PFSK-1 (cell line): Measurements from ENCODE around the gene GRIA3.

Experiments
- FOXP2 ChIP-seq: optimal IDR thresholded peaks from 2 replicates; pipeline ENCODE3; 2011; ENCODE audit warnings: borderline replicate concordance, control low read depth, inconsistent platforms; ENCODE audit not compliant: insufficient read depth; ENCODE audit errors: extremely low read length, extremely low read depth
- POLR2AphosphoS5 ChIP-seq: IDR thresholded peaks from 2 replicates; pipeline ENCODE4 v1.6.1; 2012; ENCODE audit warnings: low read depth, mild to moderate bottlenecking, control low read depth, low read length, moderate library complexity
- SIN3A ChIP-seq: IDR thresholded peaks from 2 replicates; pipeline ENCODE4 v1.6.1; 2012; ENCODE audit warnings: mild to moderate bottlenecking, low read length, moderate library complexity, borderline replicate concordance; ENCODE audit not compliant: insufficient read depth
- TAF1 ChIP-seq: IDR thresholded peaks from 2 replicates; pipeline ENCODE4 v1.6.1; 2012; ENCODE audit warnings: low read length, control low read depth, borderline replicate concordance; ENCODE audit not compliant: insufficient read depth
- TF ChIP-seq, protein P1 (sequence below), 2 experiments: IDR thresholded peaks; 2 replicates each; pipeline versions ENCODE4 v1.6.1 to v1.8.0; 2011 to 2012; ENCODE audit warnings: low read depth in 2 of 2, low read length in 2 of 2, control low read depth in 1 of 2, inconsistent platforms in 1 of 2, mild to moderate bottlenecking in 1 of 2, moderate library complexity in 1 of 2; ENCODE audit not compliant: insufficient read depth in 1 of 2

DNA sequence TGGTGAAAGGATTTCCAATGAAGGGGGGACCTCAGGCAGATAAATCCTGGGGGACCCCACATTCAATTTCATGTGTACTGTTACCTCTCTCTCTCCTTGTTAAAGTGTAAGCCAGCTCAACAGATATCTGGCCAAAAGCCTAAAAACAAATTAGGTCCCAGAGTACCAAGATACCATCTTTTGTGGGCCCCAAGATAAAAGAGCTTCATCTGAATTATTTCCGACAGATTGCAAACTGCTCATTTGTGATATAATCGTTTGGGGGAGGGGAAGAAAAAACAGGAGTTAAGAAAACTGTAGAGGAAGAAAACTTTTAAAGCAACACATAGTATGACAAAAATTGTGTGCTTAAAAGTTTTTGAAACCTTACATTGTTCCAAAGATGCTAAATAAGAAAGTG, 33.6 kb downstream of the GRIA3 start:
- TF ChIP-seq TAF1 (no peak), POLR2AphosphoS5 (no peak), SIN3A (no peak), FOXP2 (no peak)
- TF ChIP-seq, protein P1, sequence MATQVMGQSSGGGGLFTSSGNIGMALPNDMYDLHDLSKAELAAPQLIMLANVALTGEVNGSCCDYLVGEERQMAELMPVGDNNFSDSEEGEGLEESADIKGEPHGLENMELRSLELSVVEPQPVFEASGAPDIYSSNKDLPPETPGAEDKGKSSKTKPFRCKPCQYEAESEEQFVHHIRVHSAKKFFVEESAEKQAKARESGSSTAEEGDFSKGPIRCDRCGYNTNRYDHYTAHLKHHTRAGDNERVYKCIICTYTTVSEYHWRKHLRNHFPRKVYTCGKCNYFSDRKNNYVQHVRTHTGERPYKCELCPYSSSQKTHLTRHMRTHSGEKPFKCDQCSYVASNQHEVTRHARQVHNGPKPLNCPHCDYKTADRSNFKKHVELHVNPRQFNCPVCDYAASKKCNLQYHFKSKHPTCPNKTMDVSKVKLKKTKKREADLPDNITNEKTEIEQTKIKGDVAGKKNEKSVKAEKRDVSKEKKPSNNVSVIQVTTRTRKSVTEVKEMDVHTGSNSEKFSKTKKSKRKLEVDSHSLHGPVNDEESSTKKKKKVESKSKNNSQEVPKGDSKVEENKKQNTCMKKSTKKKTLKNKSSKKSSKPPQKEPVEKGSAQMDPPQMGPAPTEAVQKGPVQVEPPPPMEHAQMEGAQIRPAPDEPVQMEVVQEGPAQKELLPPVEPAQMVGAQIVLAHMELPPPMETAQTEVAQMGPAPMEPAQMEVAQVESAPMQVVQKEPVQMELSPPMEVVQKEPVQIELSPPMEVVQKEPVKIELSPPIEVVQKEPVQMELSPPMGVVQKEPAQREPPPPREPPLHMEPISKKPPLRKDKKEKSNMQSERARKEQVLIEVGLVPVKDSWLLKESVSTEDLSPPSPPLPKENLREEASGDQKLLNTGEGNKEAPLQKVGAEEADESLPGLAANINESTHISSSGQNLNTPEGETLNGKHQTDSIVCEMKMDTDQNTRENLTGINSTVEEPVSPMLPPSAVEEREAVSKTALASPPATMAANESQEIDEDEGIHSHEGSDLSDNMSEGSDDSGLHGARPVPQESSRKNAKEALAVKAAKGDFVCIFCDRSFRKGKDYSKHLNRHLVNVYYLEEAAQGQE (IDR thresholded peaks at IDR 0.05; ENCODE audit: insufficient read depth in 1 of 2, low read depth in 2 of 2, low read length in 2 of 2): no peak
